Mesenteric fat pad (tissue), 1 donor: Measurements from ENCODE around the gene SP140L. TPM values are rescaled to one million over a fixed set of nuclear protein-coding genes. Genes with fewer than 3 reads are reported as not detected.
"Not testable (repeated sequence)": the region's sequence is repeated elsewhere in the genome, so short reads cannot be mapped to it uniquely, and the experiment has no call there.

Experiments used
- DNase-seq: peaks from one replicate; pipeline ENCODE4 v3.0.0-alpha.2; 2020; ENCODE audit warnings: low spot score
- total RNA-seq: library from RNA; stranded (reverse); fragmentation: NEBNext Ultra II Directional; extraction: Animal tissue kit (Norgen Biotek cat#: 25700); gene quantifications from one replicate; pipeline ENCODE4 v1.2.1, GENCODE V29; 2021
- donor health status: DM: yes; HTN: yes; CAD: no.

Gene SP140L
- total RNA-seq, 1 donor from 2014 or later, result 15.6 TPM

GRCh38 chr2:230417436-230417835 lies 90.4 kb downstream of the SP140L start:
- DNase-seq, result no peak

- no peak for DNase-seq
Observed at GRCh38 chr2:230418341-230419016, 91.5 kb downstream of the SP140L start.

- DNase-seq, result no peak
Observed at GRCh38 chr2:230419181-230419580, 92.2 kb downstream of the SP140L start.

- no peak for DNase-seq
Observed at GRCh38 chr2:230422149-230422548, 95.2 kb downstream of the SP140L start.

GRCh38 chr2:230423851-230424458 lies 97.0 kb downstream of the SP140L start:
- DNase-seq, result no peak

- DNase-seq, result no peak
Observed at GRCh38 chr2:230425377-230425776, 98.4 kb downstream of the SP140L start.

GRCh38 chr2:230429513-230429912 lies 102.5 kb downstream of the SP140L start:
- DNase-seq, result no peak

- no peak for DNase-seq
Observed at GRCh38 chr2:230430957-230431910, 104.2 kb downstream of the SP140L start.

- no peak for DNase-seq
Observed at GRCh38 chr2:230434677-230435324, 107.8 kb downstream of the SP140L start.

GRCh38 chr2:230435431-230435830 lies 108.4 kb downstream of the SP140L start:
- no peak for DNase-seq

GRCh38 chr2:230439121-230439520 lies 112.1 kb downstream of the SP140L start:
- DNase-seq, result not testable (repeated sequence)

- no peak for DNase-seq
Observed at GRCh38 chr2:230439590-230439989, 112.6 kb downstream of the SP140L start.

- DNase-seq, result no peak
Observed at GRCh38 chr2:230441227-230441897, 114.4 kb downstream of the SP140L start.

- no peak for DNase-seq
Observed at GRCh38 chr2:230443541-230443940, 116.5 kb downstream of the SP140L start.

- DNase-seq, result no peak
Observed at GRCh38 chr2:230444832-230445231, 117.8 kb downstream of the SP140L start.

- DNase-seq, result no peak
Observed at GRCh38 chr2:230447036-230447435, 120.0 kb downstream of the SP140L start.

GRCh38 chr2:230447455-230448451 lies 120.8 kb downstream of the SP140L start:
- DNase-seq, result no peak

- no peak for DNase-seq
Observed at GRCh38 chr2:230449901-230450467, 123.0 kb downstream of the SP140L start.

- no peak for DNase-seq
Observed at GRCh38 chr2:230453006-230453405, 126.0 kb downstream of the SP140L start.
